ENCODE data around the gene GPR107.
A peak's percentile ranks its signal among the peaks of the same experiment; 100 is the strongest.
"Not testable (repeated sequence)": the region's sequence is repeated elsewhere in the genome, so short reads cannot be mapped to it uniquely, and the experiment has no call there.

The GPR107 gene

DNA sequence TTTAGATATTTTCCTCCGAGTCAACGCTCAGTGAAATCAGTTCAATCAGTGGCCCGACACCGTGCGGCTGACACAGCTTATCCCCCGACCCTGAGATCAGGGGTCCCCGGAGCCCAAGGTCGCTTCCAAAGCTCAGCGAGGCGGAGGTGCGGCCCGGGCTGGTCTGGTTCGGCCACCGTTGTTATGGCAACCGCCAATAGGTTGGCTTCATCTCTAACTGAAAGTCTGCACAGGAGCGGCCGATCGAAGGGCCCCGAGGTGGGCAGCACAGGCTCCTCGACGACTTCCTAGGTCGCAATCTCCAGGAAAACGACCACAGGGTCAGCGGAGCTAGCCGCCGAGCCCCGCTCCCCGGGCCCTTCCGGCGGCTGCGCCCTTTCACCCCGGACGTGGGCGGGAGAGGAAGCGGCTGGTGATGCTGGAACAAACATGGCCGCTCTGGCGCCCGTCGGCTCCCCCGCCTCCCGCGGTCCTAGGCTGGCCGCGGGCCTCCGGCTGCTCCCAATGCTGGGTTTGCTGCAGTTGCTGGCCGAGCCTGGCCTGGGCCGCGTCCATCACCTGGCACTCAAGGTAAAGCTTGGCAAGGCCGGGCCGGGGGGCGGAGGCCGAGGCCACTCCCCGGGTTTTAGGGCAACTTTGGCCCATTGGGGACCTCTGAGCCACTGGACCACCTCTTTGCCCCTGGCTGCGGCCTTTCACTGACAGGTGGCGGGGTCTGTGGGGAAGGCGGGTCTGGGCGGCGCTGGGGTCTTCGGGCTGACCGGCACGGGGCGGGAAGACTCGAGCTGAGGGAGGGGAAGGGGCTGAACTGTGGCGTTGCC is at the start of gene GPR107:
Gene GPR107, plus strand, starts transcription at position 403 of the 821 bp plus-strand sequence. Its CDS starts 27 bp downstream, at position 430.
- peak; percentile 89 for DNase-seq

DNA sequence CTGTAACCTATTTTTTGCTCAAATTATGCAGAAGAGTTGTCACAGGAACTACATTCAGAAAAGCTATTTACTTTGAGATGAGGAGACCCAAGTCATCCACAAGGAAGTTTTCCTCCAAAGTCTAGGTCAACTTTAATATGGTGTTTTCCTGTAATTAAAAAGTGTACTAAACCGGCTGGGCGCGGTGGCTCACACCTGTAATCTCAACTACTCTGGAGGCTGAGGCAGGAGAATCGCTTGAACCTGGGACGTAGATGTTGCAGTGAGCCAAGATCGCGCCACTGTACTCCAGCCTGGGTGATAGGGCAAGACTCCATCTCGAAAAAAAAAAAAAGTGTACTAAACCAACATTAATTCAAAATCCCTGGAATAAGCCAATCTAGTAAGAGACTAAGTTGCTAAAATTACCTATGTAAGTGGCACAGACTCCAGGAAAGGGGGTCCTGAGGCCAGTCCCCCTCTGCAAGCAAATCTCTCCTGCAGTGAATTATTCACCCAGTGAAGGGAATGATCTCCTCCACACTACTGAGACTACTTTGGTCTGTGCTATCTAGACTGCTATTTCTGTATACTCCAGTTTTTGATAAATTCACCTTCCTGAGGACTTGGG is 49.7 kb upstream of the GPR107 start:
- DNase-seq: no peak

DNA sequence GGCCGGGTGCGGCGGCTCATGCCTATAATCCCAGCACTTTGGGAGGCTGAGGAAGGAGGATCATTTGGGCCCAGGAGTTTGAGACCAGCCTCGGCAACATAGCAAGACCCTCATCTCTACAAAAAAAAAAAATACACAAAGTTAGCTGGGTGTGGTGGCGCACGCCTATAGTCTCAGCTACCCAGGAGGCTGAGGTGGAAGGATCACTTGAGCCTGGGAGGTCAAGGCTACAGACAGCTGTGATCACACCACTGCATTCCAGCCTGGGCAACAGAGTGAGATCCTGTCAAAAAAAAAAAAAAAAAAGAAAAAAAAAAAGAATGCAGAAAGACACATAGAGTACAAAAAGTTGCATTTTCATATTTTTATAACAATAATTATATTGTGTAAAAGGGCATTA is 46.8 kb upstream of the GPR107 start:
- not testable (repeated sequence) for DNase-seq

DNA sequence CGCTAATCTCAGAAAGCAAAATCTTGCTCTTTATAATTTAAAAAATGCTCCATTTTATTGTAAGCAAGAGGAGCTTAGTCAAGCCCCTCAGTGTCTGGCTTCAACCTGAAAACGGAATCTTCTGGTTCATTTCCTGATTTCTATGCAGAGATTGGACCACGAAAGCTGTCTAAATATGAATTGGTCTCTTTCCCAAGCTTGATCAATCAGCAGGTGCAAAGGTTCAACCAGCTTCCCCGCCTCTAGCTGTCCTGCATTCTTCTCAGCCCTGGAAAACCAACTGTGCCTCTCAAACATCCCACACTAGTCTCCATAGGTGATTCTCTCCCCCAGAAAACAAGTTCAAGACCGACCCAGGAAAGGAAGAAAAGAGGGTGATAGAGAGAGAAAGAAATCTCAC is 45.2 kb upstream of the GPR107 start:
- DNase-seq: no peak

DNA sequence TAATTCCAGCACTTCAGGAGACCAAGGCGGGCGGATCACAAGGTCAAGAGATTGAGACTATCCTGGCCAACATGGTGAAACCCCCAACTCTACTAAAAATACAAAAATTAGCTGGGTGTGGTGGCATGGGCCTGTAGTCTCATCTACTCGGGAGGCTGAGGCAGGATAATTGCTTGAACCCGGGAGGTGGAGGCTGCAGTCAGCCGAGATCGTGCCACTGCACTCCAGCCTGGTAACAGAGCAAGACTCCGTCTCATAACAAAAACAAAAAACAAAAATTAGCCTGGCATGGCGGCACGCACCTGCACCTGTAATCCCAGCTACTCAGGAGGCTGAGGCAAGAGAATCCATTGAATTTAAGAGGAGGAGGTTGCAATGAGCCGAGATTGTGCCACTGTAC is 44.2 kb upstream of the GPR107 start:
- not testable (repeated sequence) for DNase-seq

DNA sequence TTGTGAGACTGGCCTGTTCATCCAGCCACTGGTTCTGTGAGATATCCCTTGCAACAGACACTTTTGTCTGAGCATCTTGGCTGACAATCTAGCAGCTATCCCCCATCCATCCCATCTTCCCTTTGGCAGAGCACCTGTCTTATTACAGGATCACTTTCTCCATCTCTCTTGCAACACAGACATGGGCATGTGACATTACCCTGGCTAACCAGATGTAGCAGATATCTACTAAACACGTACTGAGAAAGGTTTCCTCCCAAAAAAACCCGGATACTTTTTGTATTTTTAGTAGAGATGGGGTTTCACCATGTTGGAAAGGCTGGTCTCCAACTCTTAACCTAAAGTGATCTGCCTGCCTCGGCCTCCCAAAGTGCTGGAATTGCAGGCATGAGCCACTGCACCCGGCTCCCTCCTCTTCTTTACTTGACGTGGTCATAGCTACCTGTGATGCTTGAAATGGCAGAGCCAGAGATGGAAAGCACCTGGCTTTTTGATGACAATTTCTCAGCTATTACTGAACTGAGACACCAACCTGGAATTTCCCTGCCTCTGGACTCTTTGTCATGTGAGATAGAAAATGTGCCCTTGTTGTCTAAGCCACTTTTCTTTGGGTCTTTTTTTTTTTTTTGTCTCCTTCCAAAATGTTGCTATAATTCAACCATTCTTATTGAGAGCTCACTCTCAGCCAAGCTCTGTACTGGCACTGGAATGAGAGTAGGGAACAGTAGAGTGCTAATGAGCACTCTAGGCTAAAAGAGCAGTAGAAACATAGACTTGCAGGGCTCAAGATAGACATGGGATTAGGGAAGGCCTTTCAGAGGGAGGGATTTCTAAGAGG is 43.3 kb upstream of the GPR107 start:
- no peak for DNase-seq

DNA sequence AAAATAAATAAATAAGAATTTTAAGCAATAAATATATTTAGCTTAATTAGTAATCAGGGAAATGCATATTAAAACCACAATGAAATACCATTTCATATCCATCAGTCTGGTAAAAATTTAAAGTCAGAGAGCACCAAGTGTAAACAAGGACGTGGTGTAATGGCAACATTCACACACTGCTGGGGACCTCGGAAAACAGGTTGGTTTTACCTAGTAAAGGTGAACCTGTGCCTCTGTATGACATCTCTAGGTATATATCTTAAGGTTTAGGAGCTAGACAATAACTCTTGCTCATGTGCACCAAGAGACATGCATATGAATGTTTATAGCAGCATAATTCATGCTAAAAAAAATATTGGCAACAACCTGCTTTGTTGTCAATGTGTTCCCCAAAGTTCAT is 40.4 kb upstream of the GPR107 start:
- DNase-seq: no peak

DNA sequence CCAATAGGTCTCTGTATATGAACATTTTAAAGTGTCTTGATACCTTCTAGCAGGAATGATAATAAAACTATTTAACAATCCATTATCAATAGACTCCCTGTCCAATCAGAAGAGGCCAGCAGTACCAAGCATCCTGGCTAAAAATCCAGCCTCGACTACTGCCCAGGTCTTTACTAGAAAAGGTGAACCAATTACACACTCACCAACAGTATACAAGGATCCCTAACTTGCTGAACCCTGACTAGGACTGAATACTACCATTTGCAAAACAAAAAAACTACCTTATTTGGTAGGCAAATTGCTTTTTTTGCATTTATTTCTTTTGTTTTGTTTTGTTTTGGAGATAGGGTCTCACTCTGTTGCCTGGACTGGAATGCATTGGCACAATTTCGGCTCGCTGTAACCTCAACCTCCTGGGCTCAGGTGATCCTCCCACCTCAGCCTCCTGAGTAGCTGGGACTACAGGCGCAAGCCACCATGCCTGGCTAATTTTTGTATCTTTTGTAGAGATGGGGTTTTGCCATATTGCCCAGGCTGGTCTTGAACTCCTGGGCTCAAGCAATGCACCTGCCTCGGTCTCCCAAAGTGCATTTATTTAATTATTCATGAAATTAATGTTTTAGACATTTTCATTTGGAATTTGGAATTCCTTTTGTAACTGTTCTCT is 38.2 kb upstream of the GPR107 start:
- DNase-seq: no peak

DNA sequence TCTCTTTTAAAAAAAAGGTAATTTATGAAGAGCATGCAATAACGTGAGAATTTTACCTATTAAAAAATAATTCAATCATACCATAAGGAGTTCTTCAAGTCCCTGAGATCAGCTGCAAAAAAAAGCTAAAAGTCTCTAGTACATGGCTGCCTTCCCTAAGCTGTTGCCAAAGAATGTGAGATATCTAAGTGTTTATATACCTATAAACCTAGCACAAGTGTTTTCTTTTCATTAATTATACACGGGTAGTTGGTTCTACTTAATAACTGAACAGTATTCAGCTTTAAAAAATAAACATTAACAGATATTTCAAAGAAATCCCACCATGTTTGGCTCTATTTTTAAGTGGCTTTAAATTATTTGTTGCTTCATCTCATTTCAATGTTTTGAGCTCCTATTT is 36.6 kb upstream of the GPR107 start:
- DNase-seq: no peak

DNA sequence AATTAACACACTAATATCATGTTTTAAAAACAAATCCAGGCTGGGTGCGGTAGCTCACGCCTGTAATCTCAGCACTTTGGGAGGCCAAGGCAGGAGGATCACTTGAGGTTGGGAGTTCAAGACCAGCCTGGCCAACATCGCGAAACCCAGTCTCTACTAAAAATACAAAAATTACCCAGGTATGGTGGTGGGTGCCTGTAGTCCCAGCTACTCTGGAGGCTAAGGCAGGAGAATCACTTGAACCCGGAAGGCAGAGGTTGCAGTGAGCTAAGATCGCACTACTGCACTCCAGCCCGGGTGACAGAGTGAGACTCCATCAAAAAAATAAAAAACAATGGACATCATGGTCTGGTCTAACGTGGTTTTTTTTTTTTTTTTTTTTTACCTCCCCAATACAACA is 36.2 kb upstream of the GPR107 start:
- DNase-seq: not testable (repeated sequence)

DNA sequence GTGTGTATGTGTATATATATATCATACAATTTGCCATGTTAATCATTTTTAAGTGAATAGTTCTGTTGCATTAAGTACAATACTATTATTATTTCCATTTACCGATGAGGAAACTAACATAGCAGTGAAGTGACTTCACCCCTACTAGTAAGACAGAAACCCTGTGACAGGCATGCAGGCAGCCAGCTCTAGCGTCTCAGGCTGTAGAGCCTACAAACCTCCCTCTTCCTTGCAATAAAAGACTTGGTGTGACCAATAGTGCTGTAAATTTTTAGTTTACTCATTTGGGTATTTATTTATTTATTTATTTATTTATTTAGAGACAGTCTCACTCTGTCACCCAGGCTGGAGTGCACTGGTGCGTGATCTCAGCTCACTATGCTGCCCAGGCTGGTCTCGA is 35.4 kb upstream of the GPR107 start:
- no peak for DNase-seq

DNA sequence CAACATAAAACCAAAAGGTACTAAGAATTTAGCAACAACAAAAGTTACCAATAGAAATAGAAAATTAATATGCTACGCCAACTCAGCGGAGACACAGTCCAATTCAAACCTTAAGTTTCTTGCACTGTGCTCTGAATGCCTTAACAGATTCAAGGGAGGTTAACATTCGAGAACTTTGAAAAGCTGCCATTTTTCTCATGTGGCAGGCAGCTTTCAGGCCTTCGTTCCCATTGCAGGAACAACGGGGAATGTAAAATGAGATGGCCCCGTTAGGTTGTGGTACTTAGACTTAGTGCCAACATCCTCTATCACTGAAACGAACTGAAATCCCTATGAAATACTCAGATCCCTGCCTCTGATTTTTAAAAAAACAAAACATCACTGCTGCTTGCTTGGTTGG is 33.1 kb upstream of the GPR107 start:
- DNase-seq: no peak

DNA sequence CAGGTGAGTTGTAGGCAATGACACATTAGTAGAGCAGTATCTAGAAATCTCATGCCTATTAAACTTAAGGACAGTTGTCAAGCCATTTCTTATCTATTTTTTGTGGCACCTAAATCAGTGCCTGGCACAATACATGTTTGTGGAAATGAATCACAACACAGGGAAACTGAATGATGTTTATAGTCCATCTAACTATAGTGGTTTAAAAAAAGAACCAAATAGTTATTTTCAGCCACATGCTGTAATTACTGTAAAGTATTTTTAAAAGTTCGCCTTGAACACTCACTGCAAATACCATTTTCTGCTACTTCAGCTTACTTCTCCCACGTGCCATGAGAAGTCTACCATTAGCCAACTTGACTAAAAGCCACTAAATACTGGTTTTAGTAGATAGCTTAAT is 32.6 kb upstream of the GPR107 start:
- no peak for DNase-seq

DNA sequence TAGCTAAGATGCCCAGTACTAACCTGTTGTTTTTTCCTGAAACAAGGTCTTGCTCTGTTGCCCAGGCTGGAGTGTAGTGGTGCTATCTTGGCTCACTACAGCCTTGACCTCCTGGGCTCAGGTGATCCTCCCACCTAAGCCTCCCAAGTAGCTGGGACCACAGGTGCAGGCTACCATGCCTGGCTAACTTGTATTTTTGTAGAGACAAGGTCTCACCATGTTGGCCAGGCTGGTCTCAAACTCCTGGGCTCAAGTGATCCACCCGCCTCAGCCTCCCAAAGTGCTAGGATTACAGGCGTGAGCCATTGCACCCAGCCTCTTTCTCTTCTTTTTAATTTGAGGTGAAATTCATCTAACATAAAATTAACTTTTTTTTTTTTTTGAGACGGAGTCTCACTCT is 31.9 kb upstream of the GPR107 start:
- DNase-seq: not testable (repeated sequence)

DNA sequence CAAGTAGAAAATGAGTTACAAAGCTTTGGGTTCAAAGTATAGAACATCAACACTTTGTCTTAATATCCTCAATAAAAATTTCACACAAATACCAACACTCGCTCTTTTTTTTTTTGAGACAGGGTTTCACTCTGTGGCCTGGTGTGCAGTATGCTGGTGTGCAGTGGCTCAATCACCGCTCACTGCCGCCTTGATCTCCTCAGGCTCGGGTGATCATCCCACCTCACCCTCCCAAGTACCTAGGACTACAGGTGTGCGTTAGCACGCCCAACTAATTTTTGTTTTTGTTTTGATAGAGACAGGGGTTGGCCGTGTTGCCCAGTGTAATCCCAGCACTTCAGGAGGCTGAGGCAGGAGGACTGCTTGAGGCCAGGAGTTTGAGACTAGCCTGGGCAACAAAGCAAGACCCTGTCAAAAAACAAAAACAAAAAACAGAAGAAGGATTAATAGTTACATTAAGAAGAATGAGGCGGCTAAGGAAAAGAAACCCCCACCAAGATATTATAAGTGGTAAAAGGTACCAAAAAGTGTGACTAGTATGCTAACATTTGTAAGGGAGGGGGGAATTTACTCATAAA is 31.1 kb upstream of the GPR107 start:
- no peak for DNase-seq

DNA sequence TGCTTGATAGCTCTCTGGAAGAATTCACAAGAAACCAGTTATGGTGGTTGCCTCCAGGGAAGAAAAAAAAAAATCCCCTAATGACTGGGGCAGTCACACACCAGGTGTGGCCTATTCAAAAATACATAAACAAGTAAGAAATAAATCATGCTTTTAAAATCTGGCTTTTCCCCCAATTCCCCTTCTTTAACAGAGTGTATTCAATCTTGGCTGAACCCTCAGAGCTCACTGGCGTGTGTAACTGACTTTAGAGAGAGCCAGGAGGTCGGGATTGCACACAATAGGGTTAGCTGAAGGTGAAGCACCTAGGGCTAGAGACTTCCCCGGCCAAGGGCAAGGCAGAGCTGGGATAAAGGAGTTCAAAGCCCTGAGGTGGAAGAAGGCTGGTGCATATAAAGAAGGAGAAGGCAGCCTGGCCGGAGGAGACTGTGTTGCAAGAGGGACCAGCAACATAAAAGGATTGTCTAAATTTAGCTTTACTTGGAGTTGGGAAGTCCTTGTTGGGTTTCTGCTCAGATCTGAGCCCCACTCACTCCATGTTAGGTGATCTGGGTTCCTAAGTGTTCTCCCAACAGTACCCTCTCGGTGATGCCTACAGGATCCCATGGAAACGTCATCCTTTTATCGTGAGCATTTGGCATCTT is 30.4 kb upstream of the GPR107 start:
- peak; percentile 51 for DNase-seq

DNA sequence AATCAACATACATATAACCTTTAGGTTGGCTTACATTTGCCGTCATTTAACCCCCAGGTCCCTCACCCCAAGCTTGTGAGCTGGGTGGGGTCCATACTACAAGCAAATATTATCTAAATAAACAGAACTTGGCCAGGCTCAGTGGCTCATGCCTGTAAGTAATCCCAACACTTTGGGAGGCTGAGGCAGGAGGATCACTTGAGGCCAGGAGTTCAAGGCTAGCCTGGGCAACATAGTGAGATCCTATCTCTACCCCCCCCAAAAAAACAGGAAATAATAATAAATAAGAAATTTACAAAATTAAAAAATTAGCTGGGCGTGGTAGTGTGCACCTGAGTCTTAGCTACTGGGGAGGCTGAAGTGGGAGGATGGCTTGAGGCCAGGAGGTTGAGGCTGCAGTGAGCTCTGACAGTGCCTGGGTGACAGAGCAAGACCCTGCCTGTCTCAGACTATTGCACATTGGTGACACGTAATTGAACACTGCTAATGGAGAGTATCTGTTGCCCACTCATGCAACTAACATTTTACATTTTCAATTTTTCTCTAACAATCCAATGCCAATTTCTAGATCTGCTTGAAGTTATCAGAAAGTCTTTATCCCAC is 29.6 kb upstream of the GPR107 start:
- no peak for DNase-seq

DNA sequence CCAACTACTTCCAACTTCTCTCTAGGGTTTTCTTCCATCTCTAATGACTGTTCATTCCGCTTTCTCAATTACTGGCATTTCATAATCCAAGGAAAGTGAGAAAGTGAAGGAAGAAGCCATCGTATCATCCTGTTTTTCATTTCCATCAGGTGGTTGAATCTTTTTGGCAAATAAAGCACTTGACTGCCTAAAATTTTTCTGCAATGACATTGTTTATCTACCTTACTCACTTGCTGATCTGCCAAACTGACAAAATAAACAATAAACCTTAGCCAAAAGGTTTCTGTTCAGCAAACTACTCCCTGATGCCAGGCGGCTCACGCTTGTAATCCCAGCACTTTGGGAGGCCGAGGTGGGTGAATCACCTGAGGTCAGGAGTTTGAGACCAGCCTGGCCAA is 29.1 kb upstream of the GPR107 start:
- DNase-seq: no peak

DNA sequence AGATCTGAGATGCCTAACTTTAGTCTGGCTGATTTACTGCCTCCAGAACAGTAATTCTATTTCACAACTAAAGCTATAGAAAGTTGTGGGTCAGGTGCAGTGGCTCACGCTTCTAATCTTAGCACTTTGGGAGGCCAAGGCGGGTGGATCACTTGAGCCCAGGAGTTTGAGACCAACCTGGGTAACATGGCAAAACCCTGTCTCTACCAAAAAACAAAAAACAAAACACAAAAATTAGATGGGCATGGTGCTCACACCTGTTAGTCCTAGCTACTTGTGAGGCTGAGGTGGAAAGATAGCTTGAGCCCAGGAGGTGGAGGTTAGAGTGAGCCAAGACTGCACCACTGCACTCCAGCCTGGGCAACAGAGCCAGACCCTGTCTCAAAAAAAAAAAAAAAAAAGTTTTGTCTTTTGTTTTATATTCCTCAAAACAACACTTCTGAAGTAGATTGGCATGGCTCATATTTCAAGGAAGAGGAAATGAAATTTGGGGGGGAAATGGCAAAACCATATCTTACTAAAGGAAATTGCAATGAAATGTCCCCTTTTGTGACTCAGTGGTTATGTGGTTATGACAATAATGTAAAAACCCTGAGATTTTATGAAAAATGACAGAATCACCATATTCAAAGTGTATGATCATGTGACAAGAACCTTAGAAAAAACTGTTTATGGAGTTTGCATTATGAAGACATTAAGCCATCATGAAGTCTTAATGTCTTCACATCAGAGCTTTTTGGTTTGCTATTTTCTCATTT is 26.9 kb upstream of the GPR107 start:
- DNase-seq: no peak

DNA sequence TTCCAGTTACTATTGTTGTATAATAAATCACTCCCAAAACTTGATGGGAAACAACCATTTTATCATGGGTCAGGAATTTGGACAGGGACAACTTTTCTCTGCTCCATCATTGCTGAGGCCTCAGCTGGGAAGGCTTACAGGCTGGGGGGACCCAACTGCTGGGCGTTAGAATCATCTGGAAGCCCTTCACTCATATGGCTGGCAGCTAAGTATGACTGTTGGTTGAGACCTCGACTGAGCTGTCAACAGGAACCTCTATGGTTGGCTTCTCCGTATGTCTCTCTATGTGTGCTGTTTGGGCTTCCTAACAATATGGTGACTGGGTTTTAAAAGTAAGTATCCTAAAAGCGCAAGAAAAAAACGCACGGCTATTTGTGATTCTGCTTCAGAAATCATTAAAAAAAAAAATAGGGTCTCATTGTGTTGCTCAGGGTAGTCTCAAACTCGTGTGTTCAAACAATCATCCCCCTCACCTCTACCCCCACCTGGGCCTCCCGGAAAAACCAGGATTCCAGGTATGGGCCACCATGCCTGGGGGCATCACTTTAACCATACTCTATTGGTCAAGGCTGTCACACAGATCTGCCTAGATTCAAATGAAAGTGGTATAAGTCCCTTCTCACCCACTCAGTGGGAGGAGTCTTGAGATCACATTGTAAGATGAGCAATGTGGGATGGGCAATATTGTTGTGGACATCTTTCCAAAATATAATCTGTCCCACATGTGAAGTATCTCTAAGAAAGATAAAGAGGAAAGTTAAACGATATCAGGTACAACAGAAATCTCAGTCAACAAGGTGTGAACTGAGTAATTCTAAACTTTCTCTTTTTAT is 26.0 kb upstream of the GPR107 start:
- no peak for DNase-seq

Data from islet precursor cell (in vitro differentiated cells).